K562 (cell line): ENCODE results near the gene MYH11. TPM values are rescaled to one million over a fixed set of nuclear protein-coding genes. Genes with fewer than 3 reads are reported as not detected.

ENCODE experiments used
- DEAF1 ChIP-seq: fragments of 450-650 bp; formaldehyde crosslinking; IDR thresholded peaks from 2 replicates; pipeline ENCODE4 v1.4.0; 2020; ENCODE audit warnings: mild to moderate bottlenecking, moderate library complexity
- GTF2E2 ChIP-seq: fragments of 200-800 bp; sonication (Bioruptor generic); IDR thresholded peaks from 2 replicates; pipeline ENCODE4 v1.6.1; 2016; ENCODE audit warnings: missing genetic modification characterization, missing compliant biosample characterization
- NFE2 ChIP-seq: IDR thresholded peaks from 2 replicates; pipeline ENCODE4 v1.6.1; 2014; ENCODE audit warnings: antibody characterized with exemption, low read depth
- SMC3 ChIP-seq: conservative IDR thresholded peaks from 2 replicates; pipeline ENCODE4 v1.6.1; 2011; ENCODE audit warnings: low read depth, low read length, improper control_type of control experiment; ENCODE audit not compliant: insufficient read depth
- STAG1 ChIP-seq: sonication (generic); formaldehyde crosslinking; IDR thresholded peaks from 2 replicates; pipeline ENCODE4 v1.5.0; 2020; ENCODE audit warnings: missing genetic modification reagents, borderline replicate concordance
- polyA plus RNA-seq, 8 experiments: library from polyadenylated mRNA; depleted of rRNA in 4 of 8; stranded (reverse) in 5 of 8; unstranded in 3 of 8; fragments of >200 nt; fragmentation: Nextera tagmentation in 2 of 8; fragmentation: Illumina TruSeq in 1 of 8; extraction: Ambion mirVana in 2 of 8; extraction: Trizol in 1 of 8; gene quantifications; 2 replicates each; pipeline versions ENCODE4 v1.2.1 to v1.2.3, GENCODE V29; 2011 to 2014; ENCODE audit warnings: inconsistent platforms in 1 of 8, missing spikeins in 1 of 8
- total RNA-seq, 7 experiments: library from RNA; depleted of rRNA in 6 of 7; stranded (reverse); fragments of >200 nt in 6 of 7; fragmentation: Illumina TruSeq in 2 of 7; extraction: Trizol in 2 of 7; gene quantifications; 2 replicates each; pipeline versions ENCODE4 v1.2.1 to v1.2.3, GENCODE V29; 2011 to 2021; ENCODE audit warnings: low replicate concordance in 1 of 7
- TF ChIP-seq, protein P1 (sequence below): fragments of 450-650 bp; IDR thresholded peaks from 2 replicates; pipeline ENCODE4 v1.6.1; 2016; ENCODE audit warnings: low read depth
- TF ChIP-seq, protein P2 (sequence below): fragments of 450-650 bp; IDR thresholded peaks from 2 replicates; pipeline ENCODE4 v1.6.1; 2017; ENCODE audit warnings: antibody characterized with exemption, mild to moderate bottlenecking
- TF ChIP-seq, protein P3 (sequence below): fragments of 450-650 bp; IDR thresholded peaks from 2 replicates; pipeline ENCODE4 v1.6.1; 2016; ENCODE audit warnings: antibody characterized with exemption

MYH11 gene
- total and polyA plus RNA-seq, 9 of the 15 experiments (the other 6 are each of a cell fraction or from before 2014, with no cell fraction given), result 0.05 to 0.47 (median 0.08) TPM; not detected in 5

GRCh38 chr16:15777533-15778203 is 79.2 kb downstream of the MYH11 start (continued):
- TF ChIP-seq, protein P1, sequence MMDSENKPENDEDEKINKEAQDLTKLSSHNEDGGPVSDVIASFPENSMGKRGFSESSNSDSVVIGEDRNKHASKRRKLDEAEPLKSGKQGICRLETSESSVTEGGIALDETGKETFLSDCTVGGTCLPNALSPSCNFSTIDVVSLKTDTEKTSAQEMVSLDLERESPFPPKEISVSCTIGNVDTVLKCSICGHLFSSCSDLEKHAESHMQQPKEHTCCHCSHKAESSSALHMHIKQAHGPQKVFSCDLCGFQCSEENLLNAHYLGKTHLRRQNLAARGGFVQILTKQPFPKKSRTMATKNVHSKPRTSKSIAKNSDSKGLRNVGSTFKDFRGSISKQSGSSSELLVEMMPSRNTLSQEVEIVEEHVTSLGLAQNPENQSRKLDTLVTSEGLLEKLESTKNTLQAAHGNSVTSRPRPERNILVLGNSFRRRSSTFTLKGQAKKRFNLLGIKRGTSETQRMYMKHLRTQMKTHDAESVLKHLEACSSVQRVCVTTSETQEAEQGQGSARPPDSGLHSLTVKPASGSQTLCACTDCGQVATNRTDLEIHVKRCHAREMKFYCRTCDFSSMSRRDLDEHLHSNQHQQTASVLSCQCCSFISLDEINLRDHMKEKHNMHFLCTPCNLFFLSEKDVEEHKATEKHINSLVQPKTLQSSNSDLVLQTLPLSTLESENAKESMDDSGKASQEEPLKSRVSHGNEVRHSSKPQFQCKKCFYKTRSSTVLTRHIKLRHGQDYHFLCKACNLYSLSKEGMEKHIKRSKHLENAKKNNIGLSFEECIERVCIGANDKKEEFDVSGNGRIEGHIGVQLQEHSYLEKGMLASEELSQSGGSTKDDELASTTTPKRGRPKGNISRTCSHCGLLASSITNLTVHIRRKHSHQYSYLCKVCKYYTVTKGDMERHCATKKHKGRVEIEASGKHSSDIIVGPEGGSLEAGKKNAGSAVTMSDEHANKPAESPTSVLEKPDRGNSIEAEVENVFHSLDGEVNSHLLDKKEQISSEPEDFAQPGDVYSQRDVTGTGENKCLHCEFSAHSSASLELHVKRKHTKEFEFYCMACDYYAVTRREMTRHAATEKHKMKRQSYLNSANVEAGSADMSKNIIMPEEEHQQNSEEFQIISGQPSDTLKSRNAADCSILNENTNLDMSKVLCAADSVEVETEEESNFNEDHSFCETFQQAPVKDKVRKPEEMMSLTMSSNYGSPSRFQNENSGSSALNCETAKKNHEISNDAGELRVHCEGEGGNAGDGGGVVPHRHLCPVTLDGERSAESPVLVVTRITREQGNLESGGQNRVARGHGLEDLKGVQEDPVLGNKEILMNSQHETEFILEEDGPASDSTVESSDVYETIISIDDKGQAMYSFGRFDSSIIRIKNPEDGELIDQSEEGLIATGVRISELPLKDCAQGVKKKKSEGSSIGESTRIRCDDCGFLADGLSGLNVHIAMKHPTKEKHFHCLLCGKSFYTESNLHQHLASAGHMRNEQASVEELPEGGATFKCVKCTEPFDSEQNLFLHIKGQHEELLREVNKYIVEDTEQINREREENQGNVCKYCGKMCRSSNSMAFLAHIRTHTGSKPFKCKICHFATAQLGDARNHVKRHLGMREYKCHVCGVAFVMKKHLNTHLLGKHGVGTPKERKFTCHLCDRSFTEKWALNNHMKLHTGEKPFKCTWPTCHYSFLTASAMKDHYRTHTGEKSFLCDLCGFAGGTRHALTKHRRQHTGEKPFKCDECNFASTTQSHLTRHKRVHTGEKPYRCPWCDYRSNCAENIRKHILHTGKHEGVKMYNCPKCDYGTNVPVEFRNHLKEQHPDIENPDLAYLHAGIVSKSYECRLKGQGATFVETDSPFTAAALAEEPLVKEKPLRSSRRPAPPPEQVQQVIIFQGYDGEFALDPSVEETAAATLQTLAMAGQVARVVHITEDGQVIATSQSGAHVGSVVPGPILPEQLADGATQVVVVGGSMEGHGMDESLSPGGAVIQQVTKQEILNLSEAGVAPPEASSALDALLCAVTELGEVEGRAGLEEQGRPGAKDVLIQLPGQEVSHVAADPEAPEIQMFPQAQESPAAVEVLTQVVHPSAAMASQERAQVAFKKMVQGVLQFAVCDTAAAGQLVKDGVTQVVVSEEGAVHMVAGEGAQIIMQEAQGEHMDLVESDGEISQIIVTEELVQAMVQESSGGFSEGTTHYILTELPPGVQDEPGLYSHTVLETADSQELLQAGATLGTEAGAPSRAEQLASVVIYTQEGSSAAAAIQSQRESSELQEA, result no peak
- TF ChIP-seq, protein P2, sequence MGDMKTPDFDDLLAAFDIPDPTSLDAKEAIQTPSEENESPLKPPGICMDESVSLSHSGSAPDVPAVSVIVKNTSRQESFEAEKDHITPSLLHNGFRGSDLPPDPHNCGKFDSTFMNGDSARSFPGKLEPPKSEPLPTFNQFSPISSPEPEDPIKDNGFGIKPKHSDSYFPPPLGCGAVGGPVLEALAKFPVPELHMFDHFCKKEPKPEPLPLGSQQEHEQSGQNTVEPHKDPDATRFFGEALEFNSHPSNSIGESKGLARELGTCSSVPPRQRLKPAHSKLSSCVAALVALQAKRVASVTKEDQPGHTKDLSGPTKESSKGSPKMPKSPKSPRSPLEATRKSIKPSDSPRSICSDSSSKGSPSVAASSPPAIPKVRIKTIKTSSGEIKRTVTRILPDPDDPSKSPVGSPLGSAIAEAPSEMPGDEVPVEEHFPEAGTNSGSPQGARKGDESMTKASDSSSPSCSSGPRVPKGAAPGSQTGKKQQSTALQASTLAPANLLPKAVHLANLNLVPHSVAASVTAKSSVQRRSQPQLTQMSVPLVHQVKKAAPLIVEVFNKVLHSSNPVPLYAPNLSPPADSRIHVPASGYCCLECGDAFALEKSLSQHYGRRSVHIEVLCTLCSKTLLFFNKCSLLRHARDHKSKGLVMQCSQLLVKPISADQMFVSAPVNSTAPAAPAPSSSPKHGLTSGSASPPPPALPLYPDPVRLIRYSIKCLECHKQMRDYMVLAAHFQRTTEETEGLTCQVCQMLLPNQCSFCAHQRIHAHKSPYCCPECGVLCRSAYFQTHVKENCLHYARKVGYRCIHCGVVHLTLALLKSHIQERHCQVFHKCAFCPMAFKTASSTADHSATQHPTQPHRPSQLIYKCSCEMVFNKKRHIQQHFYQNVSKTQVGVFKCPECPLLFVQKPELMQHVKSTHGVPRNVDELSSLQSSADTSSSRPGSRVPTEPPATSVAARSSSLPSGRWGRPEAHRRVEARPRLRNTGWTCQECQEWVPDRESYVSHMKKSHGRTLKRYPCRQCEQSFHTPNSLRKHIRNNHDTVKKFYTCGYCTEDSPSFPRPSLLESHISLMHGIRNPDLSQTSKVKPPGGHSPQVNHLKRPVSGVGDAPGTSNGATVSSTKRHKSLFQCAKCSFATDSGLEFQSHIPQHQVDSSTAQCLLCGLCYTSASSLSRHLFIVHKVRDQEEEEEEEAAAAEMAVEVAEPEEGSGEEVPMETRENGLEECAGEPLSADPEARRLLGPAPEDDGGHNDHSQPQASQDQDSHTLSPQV, result no peak
- TF ChIP-seq, protein P3, sequence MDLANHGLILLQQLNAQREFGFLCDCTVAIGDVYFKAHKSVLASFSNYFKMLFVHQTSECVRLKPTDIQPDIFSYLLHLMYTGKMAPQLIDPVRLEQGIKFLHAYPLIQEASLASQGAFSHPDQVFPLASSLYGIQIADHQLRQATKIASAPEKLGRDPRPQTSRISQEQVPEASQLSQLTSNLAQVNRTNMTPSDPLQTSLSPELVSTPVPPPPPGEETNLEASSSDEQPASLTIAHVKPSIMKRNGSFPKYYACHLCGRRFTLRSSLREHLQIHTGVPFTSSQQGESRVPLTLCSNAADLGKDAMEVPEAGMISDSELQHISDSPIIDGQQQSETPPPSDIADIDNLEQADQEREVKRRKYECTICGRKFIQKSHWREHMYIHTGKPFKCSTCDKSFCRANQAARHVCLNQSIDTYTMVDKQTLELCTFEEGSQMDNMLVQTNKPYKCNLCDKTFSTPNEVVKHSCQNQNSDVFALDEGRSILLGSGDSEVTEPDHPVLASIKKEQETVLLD, result no peak
- TF ChIP-seq SMC3 (peak; percentile 69), NFE2 (peak; percentile 29; the same call in 1 of the 2 replicates), STAG1 (CRISPR knock-in tag) (peak; percentile 75; the same call in 1 of the 2 replicates), DEAF1 (CRISPR knock-in tag) (peak; percentile 51; the same call in 1 of the 2 replicates), GTF2E2 (no peak)
